Activated CD4-positive, alpha-beta T cell treated with anti-CD3 and anti-CD28 coated beads, Interleukin-2, amount 10 ng/mL, durations not matched to agents 7 days and 5 days (primary cell): ENCODE results near the gene EEFSEC. TPM values are rescaled to one million over a fixed set of nuclear protein-coding genes. Genes with fewer than 3 reads are reported as not detected.

Experiments
- CTCF ChIA-PET: fragments of 350-600 bp; sonication (Branson Sonifier 250); formaldehyde crosslinking; loops from one replicate; lab custom pipeline; 2021; ENCODE audit warnings: antibody characterized with exemption; lab: Charles Lee
- POLR2A ChIA-PET: fragments of 350-600 bp; sonication (Branson Sonifier 250); formaldehyde crosslinking; loops from one replicate; lab custom pipeline; 2021; ENCODE audit warnings: antibody characterized with exemption; lab: Charles Lee
- DNase-seq: peaks from one replicate; pipeline ENCODE4 v3.0.0-alpha.2; 2020
- H3K27ac Mint-ChIP-seq: one replicate; pipeline ENCODE4 v1.8.0; 2021; ENCODE audit warnings: mild to moderate bottlenecking, moderate library complexity, mixed read lengths
- H3K27me3 Mint-ChIP-seq: one replicate; pipeline ENCODE4 v1.8.0; 2021; ENCODE audit warnings: mixed read lengths
- H3K36me3 Mint-ChIP-seq: one replicate; pipeline ENCODE4 v1.8.0; 2021; ENCODE audit warnings: low read depth, mixed read lengths
- H3K4me1 Mint-ChIP-seq: one replicate; pipeline ENCODE4 v1.8.0; 2021; ENCODE audit warnings: mixed read lengths
- H3K4me3 Mint-ChIP-seq: one replicate; pipeline ENCODE4 v1.8.0; 2021; ENCODE audit warnings: mild to moderate bottlenecking, moderate library complexity, mixed read lengths
- H3K9me3 Mint-ChIP-seq: one replicate; pipeline ENCODE4 v1.8.0; 2021; ENCODE audit warnings: mixed read lengths
- total RNA-seq, 2 experiments: library from RNA; stranded (reverse); gene quantifications; one replicate each; pipeline ENCODE4 v1.2.3, GENCODE V29; 2021

The EEFSEC gene
- total RNA-seq, 2 experiments from 2014 or later: 16.6 to 17.1 TPM

DNA sequence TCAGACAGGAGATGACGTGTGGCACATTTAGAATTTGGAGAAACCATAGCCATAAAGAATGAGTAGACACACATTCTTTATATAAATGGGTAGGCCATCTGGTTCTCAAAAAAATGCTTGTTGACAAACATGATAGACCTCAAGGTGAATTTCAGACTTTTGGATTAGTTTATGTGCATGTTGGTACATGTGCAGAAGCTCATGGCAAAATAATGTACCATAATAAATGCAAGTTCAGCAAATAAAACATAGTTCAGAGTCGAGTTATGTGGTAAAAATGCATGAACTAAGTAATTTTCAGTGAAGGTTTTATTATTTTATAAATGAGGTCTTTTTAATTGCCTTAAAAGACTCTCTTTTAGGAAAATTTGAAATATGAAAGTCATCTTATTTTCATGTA lies 24.6 kb downstream of the EEFSEC start:
- no peaks in the 10 kb centered on the region for H3K36me3 Mint-ChIP-seq
- ChIA-PET CTCF (no interaction called here), POLR2A (no interaction called here)
- H3K27ac Mint-ChIP-seq: no peak overlapping the region
- H3K4me1 Mint-ChIP-seq: peaks cover 21% of the 10 kb centered on the region
- DNase-seq: no peak
- no peaks in the 10 kb centered on the region for H3K27me3 Mint-ChIP-seq
- no peaks in the 10 kb centered on the region for H3K9me3 Mint-ChIP-seq
- no peak overlapping the region for H3K4me3 Mint-ChIP-seq

GRCh38 chr3:128178782-128179483 lies 25.7 kb downstream of the EEFSEC start:
- ChIA-PET POLR2A (no interaction called here), CTCF (no interaction called here)
- H3K27ac Mint-ChIP-seq: no peak overlapping the region
- no peak for DNase-seq
- peaks cover 21% of the 10 kb centered on the region for H3K4me1 Mint-ChIP-seq
- H3K36me3 Mint-ChIP-seq: no peaks in the 10 kb centered on the region
- no peak overlapping the region for H3K4me3 Mint-ChIP-seq
- H3K9me3 Mint-ChIP-seq: no peaks in the 10 kb centered on the region
- no peaks in the 10 kb centered on the region for H3K27me3 Mint-ChIP-seq

GRCh38 chr3:128179484-128179819 lies 26.2 kb downstream of the EEFSEC start:
- Mint-ChIP-seq H3K4me3 (no peak overlapping the region), H3K27ac (no peak overlapping the region)
- CTCF ChIA-PET: no interaction called here

DNA sequence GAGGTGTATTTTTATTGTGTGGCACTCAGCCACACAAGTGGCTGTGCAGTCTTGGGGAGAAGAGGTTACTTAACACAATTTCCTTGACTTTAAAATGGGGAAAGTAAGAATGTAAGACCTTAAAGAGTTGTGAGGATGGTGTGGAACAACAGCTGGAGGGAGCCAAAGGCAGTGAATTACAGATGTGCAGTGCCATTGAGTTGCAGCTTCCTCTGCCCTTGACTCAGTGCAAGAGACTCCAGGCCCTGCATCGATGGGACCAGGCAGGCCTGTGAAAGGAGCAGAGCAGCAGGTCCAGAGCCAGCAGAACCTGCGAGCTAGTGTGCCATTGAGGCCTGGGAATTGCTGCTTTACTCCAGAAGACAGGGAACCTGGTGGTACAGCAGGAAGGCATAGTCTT lies 27.2 kb downstream of the EEFSEC start:
- no peaks in the 10 kb centered on the region for H3K9me3 Mint-ChIP-seq
- POLR2A ChIA-PET: no interaction called here

More at GRCh38 chr3:128179484-128179819, 26.2 kb downstream of the EEFSEC start:
- Mint-ChIP-seq H3K4me1 (peaks cover 21% of the 10 kb centered on the region), H3K9me3 (no peaks in the 10 kb centered on the region), H3K27me3 (no peaks in the 10 kb centered on the region), H3K36me3 (peaks cover 2% of the 10 kb centered on the region)
- no peak for DNase-seq
- POLR2A ChIA-PET: no interaction called here

DNA sequence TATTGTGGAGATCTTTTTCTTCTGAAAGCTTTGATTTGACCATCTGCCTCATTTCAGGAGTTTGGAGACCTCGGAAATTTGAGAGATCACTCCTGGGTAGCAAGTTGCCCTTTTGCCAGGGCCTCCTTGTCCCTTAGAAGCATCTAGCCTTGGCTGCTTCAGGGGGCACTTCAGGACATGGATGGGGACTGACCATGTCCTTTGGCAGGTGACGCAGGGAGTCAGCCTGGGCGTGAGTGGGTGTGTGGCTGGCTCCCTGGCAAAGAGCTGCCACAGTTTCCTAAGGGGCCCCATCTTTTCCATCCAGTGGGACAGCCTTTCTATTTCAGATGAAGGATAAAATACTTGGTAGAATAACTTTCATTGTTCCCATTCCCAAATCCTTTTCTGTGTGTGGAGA lies 27.6 kb downstream of the EEFSEC start:
- Mint-ChIP-seq H3K4me1 (peaks cover 14% of the 10 kb centered on the region), H3K9me3 (no peaks in the 10 kb centered on the region), H3K27me3 (no peaks in the 10 kb centered on the region), H3K27ac (no peak overlapping the region), H3K36me3 (peaks cover 4% of the 10 kb centered on the region), H3K4me3 (no peak overlapping the region)
- POLR2A ChIA-PET: no interaction called here
- CTCF ChIA-PET: interaction anchor here (1.1 kb wide), 1 partner anchor 12 kb away, joined by 3 read pairs; no protein-coding TSS in a partner anchor
- no peak for DNase-seq

More for the DNA sequence above, 27.2 kb downstream of the EEFSEC start:
- Mint-ChIP-seq H3K4me3 (no peak overlapping the region), H3K27me3 (no peaks in the 10 kb centered on the region), H3K36me3 (peaks cover 2% of the 10 kb centered on the region), H3K4me1 (peaks cover 14% of the 10 kb centered on the region), H3K27ac (no peak overlapping the region)
- no peak for DNase-seq
- CTCF ChIA-PET: interaction anchor here (0.8 kb wide), 1 partner anchor 13 kb away, joined by 3 read pairs; no protein-coding TSS in a partner anchor

- Mint-ChIP-seq H3K4me3 (no peak overlapping the region), H3K9me3 (no peaks in the 10 kb centered on the region), H3K27me3 (no peaks in the 10 kb centered on the region), H3K36me3 (peaks cover 4% of the 10 kb centered on the region), H3K27ac (no peak overlapping the region), H3K4me1 (peaks cover 5% of the 10 kb centered on the region)
- ChIA-PET POLR2A (no interaction called here), CTCF (interaction anchor here (1.0 kb wide), 1 partner anchor 12 kb away, joined by 3 read pairs; no protein-coding TSS in a partner anchor)
- DNase-seq: no peak
Observed at GRCh38 chr3:128182656-128183055, 29.4 kb downstream of the EEFSEC start.

DNA sequence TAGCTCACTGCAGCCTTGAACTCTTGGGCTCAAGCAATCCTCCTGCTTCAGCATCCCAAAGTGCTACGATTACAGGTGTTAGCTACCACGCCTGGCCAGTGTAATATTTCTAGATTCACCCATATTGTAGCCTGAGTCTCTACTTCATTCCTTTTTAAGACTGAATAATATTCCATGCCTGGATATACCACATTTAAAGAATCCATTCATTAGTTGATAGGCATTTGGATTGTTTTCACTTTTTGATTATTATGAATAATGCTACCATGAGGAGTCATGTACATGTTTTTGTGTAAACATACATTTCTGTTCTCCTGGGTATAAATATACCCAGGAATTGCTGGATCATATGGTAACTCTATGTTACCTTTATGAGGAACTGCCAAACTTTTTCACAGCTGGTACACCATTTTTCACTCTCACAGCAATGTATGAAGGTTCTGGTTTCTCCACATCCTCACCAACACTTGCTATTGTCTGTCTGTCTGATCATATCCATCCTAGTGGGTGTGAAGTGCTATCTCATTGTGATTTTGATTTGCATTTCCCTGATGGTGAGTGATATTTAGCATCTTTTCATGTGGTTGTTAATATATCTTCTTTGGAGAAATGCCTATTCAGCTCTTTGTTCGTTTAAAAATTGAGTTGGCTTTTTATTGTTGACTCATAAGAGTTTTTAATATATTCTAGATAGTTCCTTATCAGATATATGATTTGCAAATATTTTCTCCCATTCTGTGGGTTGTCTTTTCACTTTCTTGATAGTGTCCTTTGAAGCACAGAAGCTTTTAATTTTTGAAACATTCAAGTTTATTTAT lies 32.6 kb downstream of the EEFSEC start:
- Mint-ChIP-seq H3K4me3 (no peak overlapping the region), H3K4me1 (no peaks in the 10 kb centered on the region), H3K27me3 (no peaks in the 10 kb centered on the region), H3K9me3 (no peaks in the 10 kb centered on the region), H3K36me3 (peaks cover 4% of the 10 kb centered on the region), H3K27ac (no peak overlapping the region)
- POLR2A ChIA-PET: no interaction called here
- no peak for DNase-seq
- CTCF ChIA-PET: interaction anchor here (0.6 to 1.3 kb wide), 6 partner anchors 9 to 250 kb away, joined by 3 to 5 read pairs (median 4); no protein-coding TSS in a partner anchor

- H3K36me3 Mint-ChIP-seq: peaks cover 4% of the 10 kb centered on the region
- DNase-seq: no peak
- CTCF ChIA-PET: interaction anchor here (1.1 to 1.3 kb wide), 2 partner anchors 11 to 134 kb away, joined by 3 to 5 read pairs; no protein-coding TSS in a partner anchor
- H3K9me3 Mint-ChIP-seq: no peaks in the 10 kb centered on the region
- H3K27ac Mint-ChIP-seq: no peak overlapping the region
- H3K4me3 Mint-ChIP-seq: no peak overlapping the region
- POLR2A ChIA-PET: no interaction called here
- H3K4me1 Mint-ChIP-seq: no peaks in the 10 kb centered on the region
- H3K27me3 Mint-ChIP-seq: no peaks in the 10 kb centered on the region
Observed at GRCh38 chr3:128187495-128187894, 34.2 kb downstream of the EEFSEC start.

- H3K9me3 Mint-ChIP-seq: no peaks in the 10 kb centered on the region
- CTCF ChIA-PET: interaction anchor here (1.1 kb wide), 1 partner anchor 133 kb away, joined by 3 read pairs; no protein-coding TSS in a partner anchor
- DNase-seq: no peak
- no peak overlapping the region for H3K27ac Mint-ChIP-seq
- H3K4me3 Mint-ChIP-seq: no peak overlapping the region
- POLR2A ChIA-PET: no interaction called here
- peaks cover 4% of the 10 kb centered on the region for H3K36me3 Mint-ChIP-seq
- H3K4me1 Mint-ChIP-seq: no peaks in the 10 kb centered on the region
- no peaks in the 10 kb centered on the region for H3K27me3 Mint-ChIP-seq
Observed at GRCh38 chr3:128188326-128188725, 35.0 kb downstream of the EEFSEC start.

- H3K27me3 Mint-ChIP-seq: no peaks in the 10 kb centered on the region
- no peaks in the 10 kb centered on the region for H3K4me1 Mint-ChIP-seq
- H3K4me3 Mint-ChIP-seq: no peak overlapping the region
- peaks cover 4% of the 10 kb centered on the region for H3K36me3 Mint-ChIP-seq
- ChIA-PET CTCF (interaction anchor here (1.1 kb wide), 1 partner anchor 133 kb away, joined by 3 read pairs; no protein-coding TSS in a partner anchor), POLR2A (no interaction called here)
- H3K27ac Mint-ChIP-seq: no peak overlapping the region
- H3K9me3 Mint-ChIP-seq: no peaks in the 10 kb centered on the region
- no peak for DNase-seq
Observed at GRCh38 chr3:128188956-128189355, 35.7 kb downstream of the EEFSEC start.

DNA sequence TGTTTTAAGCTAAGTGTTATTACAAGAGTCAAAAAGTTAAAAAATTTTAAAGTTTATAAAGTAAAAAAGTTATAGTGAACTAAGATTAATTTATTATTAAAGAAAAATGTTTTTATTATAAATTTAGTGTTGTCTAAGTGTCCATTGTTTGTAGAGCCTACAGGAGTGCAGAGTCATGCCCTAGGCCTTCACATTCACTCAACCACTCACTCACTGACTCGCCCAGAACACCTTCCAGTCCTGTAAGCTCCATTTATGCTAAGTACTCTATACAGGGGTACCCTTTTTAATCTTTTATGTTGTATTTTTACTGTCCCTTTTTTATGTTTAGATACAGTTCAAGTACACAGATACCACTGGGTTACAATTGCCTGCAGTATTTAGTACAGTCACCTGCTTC lies 37.2 kb downstream of the EEFSEC start:
- H3K27me3 Mint-ChIP-seq: no peaks in the 10 kb centered on the region
- CTCF ChIA-PET: no interaction called here
- no peak for DNase-seq
- no peak overlapping the region for H3K27ac Mint-ChIP-seq
- H3K9me3 Mint-ChIP-seq: no peaks in the 10 kb centered on the region
- POLR2A ChIA-PET: no interaction called here
- H3K4me3 Mint-ChIP-seq: no peak overlapping the region
- no peaks in the 10 kb centered on the region for H3K4me1 Mint-ChIP-seq
- peaks cover 2% of the 10 kb centered on the region for H3K36me3 Mint-ChIP-seq

DNA sequence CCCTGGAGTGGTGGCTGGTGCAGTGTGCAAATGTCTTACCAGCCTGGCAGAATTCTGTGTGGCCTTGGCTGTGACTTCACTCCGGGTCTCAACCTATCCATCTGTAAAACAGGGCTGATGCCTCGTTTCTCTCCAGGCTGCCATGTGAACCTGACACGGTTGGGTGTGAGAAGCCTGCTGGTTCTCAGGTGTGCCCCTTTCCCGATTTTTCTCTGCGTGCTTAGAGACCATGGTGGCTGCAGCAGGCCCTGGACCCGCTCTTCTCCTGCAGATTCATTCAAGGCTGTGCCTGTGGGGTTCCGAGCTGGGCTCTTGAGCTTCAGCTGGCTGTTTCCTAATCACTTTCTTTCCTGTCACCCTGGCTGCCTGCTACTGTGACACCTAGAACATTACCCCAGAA lies 38.9 kb downstream of the EEFSEC start:
- no peak overlapping the region for H3K4me3 Mint-ChIP-seq
- no peaks in the 10 kb centered on the region for H3K9me3 Mint-ChIP-seq
- no peaks in the 10 kb centered on the region for H3K36me3 Mint-ChIP-seq
- ChIA-PET POLR2A (no interaction called here), CTCF (interaction anchor here (0.6 to 0.7 kb wide), 2 partner anchors 203 to 403 kb away, joined by 3 read pairs; no protein-coding TSS in a partner anchor)
- DNase-seq: no peak
- H3K27ac Mint-ChIP-seq: no peak overlapping the region
- no peaks in the 10 kb centered on the region for H3K4me1 Mint-ChIP-seq
- no peaks in the 10 kb centered on the region for H3K27me3 Mint-ChIP-seq

DNA sequence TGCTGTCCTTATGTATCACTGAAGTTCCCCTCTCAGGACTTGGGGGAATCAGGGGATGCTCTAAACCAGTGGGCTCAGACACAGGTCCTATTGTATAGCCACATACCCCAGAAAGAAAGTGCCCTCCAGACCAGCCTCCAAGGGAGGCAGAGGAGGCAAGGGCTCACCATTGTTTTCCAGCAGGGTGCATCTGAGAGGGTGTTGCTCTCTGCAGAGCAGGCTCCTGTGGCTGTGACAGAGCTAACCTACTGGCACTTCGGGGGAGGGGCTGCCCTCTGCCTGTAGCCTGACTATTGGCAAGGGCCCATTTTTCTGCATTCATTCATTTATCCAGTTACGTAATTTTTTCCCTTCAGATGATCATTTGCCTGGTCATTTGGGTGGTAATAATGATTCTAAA lies 39.9 kb downstream of the EEFSEC start:
- Mint-ChIP-seq H3K27ac (no peak overlapping the region), H3K4me3 (no peak overlapping the region), H3K36me3 (no peaks in the 10 kb centered on the region), H3K27me3 (no peaks in the 10 kb centered on the region), H3K9me3 (no peaks in the 10 kb centered on the region), H3K4me1 (peaks cover 1% of the 10 kb centered on the region)
- CTCF ChIA-PET: interaction anchor here (1.5 kb wide), 1 partner anchor 13 kb away, joined by 3 read pairs; no protein-coding TSS in a partner anchor
- DNase-seq: no peak
- POLR2A ChIA-PET: no interaction called here
